Suprapubic skin (tissue), 4 donors: Measurements from ENCODE around the gene GABBR1.

ENCODE experiments used
- POLR2A ChIP-seq, 2 donors: fragments of 450-650 bp; IDR thresholded peaks; one replicate each; pipeline ENCODE4 v1.6.1; 2017; ENCODE audit warnings: antibody characterized with exemption in 2 of 2, mild to moderate bottlenecking in 2 of 2, moderate library complexity in 2 of 2
- POLR2AphosphoS5 ChIP-seq, 3 donors: sonication (generic); formaldehyde crosslinking; IDR thresholded peaks; one replicate each; pipeline ENCODE4 v1.6.1; 2017; ENCODE audit warnings: antibody characterized with exemption in 3 of 3
- TF ChIP-seq, protein P1 (sequence below), 2 donors: fragments of 200-600 bp in 1 of 2; fragments of 450-650 bp in 1 of 2; sonication (generic) in 1 of 2; IDR thresholded peaks; one replicate each; pipeline ENCODE4 v1.5.1; 2016 to 2019; ENCODE audit warnings: antibody characterized with exemption in 2 of 2, mild to moderate bottlenecking in 1 of 2, moderate library complexity in 1 of 2

DNA sequence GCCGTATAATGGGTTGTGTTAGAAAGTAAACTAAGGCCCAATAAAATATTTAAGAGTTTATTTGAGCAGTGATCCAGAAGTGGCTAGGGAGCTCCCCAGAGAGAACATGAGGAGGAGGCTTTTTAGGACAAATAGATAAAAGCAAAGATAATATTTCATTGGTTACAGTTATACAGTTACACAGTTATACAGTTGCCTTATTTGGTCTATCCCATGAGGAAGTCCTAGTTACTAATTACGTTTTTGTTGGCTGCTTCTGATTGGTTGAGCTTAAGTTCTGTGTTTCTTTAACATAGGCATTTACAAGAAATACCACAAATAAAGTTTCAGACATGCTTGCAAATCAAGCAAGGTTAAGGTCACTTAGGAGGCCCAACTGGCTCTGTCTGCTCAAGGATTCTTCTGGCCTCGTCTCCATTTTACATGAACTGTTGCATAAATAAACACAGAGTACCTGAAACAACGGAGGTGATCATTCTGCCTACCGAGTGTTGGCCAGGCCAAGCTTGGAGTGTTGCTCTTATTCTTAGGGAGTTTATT is 80.4 kb downstream of the GABBR1 start:
- no peak for TF ChIP-seq POLR2AphosphoS5 (IDR thresholded peaks at IDR 0.05)
- TF ChIP-seq, protein P1, sequence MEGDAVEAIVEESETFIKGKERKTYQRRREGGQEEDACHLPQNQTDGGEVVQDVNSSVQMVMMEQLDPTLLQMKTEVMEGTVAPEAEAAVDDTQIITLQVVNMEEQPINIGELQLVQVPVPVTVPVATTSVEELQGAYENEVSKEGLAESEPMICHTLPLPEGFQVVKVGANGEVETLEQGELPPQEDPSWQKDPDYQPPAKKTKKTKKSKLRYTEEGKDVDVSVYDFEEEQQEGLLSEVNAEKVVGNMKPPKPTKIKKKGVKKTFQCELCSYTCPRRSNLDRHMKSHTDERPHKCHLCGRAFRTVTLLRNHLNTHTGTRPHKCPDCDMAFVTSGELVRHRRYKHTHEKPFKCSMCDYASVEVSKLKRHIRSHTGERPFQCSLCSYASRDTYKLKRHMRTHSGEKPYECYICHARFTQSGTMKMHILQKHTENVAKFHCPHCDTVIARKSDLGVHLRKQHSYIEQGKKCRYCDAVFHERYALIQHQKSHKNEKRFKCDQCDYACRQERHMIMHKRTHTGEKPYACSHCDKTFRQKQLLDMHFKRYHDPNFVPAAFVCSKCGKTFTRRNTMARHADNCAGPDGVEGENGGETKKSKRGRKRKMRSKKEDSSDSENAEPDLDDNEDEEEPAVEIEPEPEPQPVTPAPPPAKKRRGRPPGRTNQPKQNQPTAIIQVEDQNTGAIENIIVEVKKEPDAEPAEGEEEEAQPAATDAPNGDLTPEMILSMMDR (IDR thresholded peaks at IDR 0.05) = no peak
- no peak for TF ChIP-seq POLR2A (IDR thresholded peaks at IDR 0.05)
